ENCODE data around the gene CDH22.
A peak's percentile ranks its signal among the peaks of the same experiment; 100 is the strongest.

CDH22 gene

DNA sequence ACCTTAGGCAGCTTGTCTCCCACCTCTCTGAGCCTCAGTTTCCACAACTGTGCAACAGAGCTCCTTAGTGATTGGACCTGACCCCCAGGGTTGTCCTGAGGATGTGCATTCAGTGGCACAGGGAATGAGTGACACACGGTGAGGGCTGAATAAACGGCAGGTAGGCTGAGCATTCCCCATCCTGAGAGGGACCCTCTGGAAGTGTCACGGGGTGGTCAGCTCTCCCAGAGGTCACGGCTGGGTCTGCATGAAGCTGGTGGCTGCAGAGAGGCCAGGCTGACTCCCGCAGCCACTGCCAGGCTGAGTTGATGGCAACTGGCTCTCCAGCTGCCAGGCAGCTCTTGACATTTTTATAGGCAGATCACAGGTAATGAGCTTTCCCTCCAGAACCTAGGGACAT is 147.6 kb downstream of the CDH22 start:
- DNase-seq: no peak

DNA sequence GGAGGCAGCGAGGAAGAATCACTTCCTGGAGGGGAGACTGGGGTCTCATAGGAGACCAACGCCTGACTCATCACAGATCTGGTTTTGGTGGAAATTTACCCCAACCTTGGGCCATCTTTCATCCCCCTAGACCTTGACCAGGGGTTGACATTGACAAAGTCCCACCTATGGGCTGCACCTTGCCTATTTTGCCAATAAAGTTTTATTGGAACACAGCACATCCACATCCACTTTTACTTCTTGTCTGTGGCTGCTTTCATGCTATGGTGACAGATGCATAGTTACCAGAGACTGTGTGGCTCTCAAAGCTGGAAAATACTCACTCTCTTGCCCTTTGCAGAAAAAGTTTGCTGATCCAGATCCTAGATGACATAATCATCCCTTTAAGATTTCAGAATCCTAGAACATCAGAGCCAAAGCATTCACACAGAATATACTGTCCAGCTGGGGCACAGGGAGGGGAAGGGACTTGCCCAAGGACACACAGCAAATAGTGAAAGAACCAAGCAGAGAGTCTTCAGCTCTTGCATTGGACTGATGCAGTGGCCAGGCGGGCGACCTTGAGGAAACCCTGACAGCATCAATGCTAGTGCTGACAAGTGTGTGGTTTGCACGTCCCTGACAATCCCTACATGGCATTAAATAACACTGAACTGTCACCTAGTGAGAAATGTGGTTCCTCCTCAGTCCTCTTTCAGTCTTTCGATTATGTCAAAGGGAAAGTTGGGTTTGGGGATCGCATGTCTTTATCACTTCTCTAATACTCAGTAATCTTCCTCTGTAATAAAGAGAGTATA is 149.0 kb downstream of the CDH22 start:
- no peak for DNase-seq

DNA sequence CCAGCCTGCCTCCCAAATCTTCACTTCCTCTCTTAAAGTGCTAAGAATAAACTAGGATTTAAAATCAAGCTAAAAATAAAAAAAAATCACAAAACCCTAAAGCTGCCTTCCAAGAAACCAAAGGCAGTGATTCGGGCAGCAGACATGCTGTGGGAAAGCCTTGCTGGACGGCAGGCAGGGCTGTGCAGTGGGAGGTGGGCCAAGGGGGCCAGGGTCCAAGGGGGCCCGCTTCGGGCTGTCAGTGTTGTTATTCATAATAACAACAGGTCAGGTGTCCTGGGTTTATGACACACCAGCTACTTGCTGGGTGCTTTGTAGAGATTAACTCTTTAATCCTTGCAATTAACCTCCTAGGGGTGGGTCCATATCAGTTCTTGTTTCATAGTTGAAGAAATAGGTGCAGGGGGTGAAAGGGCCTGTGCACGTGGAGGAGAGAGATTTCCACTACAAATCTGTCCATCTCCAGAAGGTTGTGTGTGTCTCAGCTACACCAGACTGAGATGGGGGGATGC is 149.8 kb downstream of the CDH22 start:
- DNase-seq: no peak

DNA sequence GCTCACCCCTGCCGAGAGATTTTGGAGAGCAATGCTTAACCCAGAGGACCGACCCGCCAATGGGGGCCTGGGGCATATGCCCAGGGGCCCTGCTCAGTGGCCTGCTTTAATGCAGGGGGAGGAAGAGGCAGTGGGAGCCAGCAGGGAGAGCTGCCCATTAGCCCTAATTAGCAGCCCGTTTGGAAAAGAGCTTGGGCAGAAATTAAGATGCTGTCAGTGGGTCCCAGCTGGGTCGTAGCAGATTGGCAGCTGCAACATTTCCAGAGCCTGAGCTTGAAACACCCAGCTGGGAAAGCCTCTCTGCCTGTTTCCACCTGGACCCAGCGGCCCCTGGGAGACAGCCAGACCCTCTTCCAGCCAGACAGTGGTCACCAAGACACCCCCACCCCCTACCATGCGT is 150.7 kb downstream of the CDH22 start:
- no peak for DNase-seq

DNA sequence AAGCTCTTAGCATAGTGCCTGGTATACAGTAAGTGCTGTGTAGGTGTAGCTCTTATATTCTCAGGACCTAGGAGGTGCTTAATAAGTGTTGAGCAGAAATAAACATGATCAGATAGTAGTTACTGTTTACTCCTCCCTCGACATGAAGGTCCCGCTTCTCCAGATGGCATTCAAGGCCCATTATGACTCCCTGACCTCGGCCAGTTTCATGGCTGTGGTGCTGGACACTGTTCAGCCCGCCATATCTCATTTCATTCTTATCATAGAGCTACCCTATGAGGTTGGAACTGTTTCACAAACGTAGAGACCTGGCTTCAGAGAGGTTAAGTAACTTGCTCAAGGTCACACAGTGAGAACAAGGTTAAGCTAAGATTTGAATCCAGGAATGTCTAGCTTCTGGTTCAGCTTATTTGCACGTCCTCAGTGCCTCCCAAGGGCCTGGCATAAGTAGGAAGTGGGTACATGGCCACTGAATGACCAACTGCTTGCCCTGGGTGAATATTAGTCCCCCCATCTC is 151.2 kb downstream of the CDH22 start:
- DNase-seq: no peak

DNA sequence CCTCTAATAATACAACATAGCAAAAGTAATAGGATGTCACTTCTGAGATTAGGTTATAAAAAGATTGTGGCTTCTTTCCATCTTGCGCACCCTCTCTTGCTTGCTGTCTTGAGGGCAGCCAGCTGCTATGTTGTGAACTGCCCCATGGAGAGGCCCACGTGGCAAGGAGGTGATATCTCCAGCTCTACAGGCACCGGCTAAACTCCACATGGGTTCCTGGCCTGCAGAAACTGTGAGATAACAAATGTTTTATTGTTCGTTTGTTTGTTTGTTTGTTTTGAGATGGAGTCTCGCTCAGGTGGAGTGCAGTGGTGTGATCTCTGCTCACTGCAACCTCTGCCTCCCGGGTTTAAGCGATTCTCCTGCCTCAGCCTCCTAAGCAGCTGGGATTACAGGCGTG is 152.2 kb downstream of the CDH22 start:
- DNase-seq: no peak

DNA sequence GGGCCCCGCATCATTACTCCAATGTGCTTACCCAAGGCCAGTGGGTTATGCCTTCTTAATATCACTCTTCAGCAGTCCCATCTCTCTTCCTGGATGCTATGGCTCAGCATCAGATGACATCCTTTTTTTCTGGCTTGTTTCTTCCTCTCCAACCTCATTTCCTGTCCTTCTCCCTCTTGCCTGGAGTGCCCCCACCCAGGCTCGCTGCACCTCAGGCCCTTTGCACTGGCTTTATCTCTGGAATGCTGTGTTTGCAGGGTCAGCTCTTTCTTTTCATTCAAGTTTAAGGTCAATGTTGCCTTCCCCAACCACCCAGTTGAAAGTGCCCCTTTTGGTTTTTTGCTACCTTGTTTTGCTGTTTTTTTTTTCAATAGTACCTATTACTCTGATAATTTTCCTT is 153.5 kb downstream of the CDH22 start:
- no peak for DNase-seq

DNA sequence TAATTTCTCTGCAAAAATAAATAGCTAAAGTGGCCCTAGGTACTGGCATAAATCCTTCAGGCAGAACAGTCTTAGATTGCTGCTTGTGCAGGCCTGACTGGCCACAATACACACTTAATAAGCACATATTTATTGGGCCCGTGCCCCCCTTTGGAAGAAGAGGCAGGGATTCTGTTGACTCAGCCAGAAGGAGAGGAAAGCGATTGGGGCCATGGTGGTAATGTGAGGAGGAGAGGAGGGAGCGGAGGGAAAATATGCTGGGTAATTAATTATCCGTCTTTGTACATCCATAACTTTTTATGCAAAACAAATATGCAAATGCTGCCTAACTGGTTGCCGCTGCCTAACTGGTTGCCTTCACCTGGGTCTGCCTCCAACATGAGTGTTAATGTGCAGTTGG is 154.0 kb downstream of the CDH22 start:
- no peak for DNase-seq

DNA sequence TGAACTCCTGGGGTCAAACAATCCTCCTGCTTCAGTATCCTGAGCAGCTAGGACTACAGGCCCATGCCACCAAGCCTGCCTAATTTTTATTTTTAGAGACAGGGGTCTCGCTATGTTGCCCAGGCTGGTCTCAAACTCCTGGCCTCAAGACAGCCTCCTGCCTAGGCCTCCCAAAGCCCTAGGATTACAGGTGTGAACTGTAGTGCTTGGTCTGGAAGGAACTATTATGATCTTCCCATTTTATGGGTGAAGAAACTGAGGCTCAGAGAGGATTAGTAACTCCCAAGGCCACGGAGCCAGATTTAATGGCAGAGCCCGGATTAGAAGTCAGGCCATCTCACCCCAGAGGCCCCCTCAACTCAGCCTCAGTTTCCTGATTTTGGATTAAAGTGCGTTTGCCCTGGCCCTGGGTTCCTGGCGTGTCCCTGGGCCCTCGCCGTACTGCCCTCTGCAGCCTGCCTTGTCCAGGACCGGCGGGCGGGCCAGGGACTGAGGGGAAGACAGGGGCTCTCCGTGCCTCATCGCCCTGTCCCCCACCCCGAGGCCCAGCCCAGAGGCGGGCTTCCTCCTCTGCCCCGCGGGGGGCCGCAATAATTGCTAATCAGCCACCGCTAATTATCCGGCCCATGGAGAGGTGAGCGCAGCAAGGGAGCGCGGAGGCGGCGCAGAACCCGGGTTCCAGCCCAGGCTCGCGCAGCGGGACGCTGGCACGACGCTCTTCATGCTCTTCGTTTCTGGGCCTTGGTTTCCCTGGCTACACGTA is 155.3 kb downstream of the CDH22 start:
- no peak for DNase-seq

DNA sequence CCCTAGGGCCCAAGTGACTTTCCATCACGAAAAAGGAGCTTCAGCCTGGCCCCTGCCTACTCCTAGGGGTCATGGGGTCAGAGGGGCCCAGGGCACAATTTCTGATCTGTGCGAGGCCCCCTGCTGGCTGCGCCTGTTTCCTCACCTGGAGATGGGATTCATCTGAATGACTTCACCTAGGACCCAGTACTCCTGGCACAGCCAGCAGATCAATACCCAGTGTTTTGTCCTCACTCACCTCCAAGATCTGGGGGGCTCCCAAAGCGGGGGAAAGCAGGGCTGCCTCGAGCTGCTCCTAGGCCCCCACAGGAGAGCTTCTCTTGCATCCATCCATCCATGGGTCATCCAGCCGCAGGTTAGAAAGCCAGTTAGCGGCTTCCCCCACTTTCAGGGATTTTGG is 156.4 kb downstream of the CDH22 start:
- DNase-seq: no peak

DNA sequence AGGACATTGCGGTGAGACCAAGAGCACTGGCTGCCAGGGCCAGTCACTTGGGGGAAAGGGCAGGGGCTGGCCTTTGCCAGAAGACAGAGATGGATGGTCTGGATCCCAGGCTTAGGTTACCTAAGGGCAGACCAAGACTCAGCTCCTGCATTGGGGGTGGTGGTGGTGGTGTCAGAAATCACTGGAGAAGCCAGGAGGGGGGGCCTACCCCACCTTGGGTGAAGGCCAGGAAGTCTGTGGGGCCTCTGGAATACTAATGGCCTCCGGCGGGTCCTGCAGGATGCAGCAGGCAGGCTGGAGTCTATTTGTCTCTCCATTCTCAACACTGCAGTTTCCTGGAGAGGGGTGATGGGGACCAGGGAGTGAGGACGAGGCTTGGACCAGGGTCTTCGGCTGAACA is 157.4 kb downstream of the CDH22 start:
- no peak for DNase-seq

DNA sequence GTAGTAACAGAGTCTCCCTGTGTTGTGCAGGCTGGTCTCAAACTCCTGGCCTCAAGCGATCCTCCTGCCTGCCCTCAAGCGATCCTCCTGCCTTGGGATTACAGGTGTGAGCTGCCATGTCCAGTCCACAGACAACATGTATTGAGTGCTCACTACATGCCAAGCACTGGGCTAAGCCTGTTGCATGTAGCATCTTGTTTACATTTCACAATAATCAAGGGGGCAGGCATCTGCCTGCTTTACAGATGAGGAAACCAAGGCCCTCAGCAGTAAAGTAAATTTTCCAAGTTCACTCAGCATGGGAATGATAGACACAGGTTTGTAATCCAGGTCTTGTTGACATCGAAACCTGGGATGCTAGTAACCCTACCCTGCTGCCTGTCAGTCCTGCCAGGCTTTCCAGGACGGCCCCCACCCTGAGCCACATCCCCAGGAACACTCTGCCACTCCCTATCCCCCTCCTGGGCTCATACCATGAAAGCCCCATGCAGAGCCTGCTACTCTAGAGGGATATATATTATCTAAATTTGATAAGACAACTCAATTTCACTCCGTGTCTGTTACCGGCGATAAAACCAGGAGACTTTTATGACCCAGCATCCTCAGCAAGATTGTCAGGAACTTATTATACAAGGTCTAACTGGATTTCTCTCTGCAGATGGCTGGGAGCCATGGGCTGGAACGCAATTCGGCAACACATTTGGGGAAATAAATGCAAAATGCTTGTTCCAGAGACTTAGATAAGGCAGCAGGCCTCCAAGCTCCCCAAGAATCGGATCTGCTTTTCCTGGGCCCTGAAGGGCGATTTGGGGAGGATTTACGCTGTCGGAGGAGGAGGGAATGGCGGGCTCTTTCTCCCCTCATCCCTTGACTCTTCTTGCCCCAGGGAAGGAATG is 159.7 kb downstream of the CDH22 start:
- DNase-seq: no peak

DNA sequence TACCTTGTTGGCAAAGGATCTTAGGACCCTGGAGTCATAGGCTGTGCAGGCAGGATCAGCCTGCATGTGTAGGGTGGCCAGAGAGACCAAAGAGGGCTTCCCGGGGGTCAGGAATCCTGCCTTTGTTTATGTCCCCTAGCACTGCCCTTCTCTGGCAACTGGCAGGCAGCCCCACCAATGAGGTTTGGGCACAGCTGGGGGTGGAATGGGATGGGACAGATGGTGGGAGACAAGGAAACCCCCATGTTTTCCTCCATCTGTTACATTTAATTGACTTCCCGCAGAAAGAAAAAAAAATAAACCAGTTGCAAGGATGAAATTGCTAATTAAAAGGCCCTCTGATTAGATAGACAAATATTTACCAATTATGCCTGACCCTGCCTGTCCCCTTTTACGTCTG is 162.6 kb downstream of the CDH22 start:
- DNase-seq: no peak

DNA sequence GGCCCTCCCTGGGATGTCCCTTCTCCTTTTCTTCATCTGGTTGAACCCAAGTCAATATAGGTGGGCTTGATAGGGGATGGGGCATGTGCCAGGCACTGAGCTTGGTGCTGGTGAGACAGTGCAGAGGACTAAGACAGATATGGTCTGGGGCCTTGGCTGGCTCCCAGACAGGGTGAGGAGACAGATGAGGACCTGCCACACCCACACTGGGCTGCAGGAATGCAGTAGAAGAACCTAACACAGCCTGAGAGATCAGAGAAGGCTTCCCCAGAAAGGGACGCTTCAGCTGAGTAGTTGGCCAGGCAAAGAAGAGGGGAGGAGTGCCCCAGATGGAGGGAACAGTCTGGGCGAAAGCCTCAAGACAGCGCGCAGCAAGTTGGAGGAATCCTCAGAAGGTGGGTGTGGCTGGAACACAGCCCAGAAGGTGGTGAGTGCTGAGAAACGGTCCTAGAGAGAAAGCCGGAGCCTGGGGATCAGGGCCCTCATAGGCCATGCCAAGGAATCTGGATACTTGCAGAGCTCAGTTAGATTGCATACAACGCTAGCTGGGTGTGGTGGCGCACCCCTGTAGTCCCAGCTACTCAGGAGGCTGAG is 163.8 kb downstream of the CDH22 start:
- DNase-seq: no peak

DNA sequence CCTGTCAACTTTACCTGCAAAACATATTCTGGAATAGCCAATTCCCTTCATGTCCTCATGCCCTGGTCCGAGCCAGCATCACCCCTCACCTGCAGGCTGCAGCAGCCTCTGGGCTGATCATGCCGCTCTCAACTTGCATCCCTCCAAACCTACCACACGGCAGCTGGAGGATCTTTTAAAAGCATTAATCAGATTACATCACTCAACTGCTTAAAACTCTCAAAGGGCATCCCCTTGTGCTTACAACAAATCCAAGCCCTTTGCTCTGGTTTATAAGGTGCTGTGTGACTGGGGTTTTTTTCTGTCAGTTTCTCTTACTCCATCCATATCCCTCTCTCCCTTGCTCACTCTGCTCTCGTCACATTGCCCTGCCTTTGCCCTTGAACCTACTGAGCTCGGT is 166.2 kb downstream of the CDH22 start:
- no peak for DNase-seq

DNA sequence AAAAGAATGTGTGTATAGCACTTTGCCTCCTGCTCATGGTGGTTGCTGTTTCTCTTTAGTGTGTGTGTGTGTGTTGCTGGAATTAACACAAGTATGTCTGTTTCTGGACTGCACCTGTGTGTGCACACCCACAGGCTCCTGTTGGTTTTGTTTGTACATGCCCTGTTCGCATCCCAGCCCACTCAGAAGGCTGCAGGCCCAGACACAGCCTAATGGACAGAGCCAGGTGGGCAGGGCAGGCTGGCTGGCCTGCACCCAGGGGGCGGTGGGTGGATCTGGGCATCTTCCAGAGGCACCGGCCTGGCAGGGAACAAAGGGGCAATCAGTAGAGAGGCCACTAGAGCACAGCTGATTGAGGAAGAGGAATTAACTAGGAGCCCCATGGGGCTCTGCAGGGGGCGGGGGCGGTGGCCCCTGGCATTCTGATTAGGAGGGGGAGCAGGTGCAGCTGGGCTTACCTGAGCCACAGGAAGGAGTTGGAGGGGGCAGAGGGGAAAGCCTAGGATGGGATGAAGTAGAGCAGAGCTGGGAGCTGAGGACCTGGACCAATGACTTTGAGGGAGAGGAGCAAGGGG is 168.3 kb downstream of the CDH22 start:
- peak; percentile 77 for DNase-seq

DNA sequence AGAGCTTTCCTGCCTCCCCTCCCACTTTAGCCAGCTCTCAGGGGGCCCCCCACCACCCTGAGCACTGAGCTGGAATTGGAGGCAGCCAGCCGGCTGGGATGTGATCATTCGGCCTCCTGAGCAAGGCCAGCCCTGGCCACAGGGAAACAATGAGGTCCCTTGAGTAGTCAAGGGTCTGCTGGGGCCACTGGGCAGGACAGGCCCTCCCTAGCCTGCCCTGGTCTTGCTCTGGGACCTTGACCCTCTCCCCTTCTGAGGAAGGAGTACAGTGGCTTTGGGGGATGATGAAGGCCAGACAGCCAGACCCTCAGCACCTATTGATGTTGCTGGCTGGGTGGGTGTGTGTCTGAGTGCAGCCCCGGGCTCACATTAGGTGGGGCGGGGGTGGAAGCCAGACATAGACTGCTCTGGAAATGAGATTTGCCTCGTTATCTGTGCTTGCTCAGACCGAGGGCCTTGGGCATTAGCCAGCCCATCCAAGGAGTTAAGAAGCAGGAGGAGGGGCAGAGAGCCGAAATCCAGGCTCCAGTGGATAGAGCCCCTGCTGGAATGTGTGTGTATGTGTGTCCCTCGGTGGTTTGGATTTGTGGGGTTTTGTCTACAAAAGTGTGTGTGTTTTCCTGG is 168.9 kb downstream of the CDH22 start:
- DNase-seq: no peak

DNA sequence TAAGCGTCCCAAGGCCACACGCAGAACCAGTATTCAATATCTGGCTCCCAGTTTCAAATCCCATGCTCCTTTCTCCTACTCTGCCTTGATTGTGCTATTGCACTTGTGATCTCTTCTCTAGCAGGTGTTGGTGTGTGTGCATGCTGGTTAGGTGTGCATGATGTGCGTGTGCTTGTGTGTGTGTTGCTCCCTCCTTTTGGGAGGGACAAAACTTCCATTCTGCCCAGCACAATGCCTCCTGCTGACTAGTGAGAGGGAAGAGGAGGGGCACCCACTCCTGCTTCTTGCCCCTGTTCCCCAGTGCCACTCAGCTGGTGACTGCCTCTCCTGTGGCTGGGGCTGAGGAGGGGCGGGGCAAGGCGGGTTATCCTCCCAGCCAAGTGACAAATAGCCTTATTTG is 170.5 kb downstream of the CDH22 start:
- no peak for DNase-seq

DNA sequence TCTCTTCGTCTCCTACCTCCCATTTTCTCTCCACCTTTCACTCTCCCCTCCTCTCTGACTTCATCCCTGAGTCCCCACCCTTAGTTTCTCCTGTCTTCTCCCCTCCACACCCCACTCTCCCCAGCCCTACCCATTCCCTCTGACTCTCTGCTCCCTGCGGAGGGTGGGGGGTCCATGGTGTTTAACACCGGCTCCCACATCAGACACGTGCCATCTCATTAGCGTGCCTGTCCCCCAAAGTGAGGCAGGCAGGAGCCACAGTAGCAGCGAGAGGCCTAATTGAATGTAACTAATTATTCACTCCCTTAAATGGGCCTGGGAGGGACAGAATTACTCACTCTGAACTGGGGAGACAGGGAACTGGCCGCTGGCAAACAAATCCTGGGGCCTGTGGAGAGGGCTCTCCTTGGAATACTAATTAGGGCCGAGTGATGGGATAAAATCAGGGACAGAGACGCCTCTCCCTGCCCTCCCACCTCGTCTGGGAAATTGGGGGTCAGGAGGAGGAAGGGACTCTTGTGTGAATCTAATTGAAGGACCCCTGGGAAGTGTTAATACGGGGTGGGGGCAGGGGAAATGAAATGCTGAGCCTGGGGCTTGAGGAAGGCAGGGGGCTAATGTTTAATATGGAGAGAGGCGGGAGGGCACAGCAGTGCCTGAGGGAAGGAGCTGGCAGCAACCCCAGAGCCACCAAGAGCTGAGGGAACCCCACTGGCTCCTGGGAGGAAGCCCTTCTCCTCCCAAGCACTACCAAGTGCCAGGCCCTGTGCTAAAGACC is 172.3 kb downstream of the CDH22 start:
- no peak for DNase-seq

DNA sequence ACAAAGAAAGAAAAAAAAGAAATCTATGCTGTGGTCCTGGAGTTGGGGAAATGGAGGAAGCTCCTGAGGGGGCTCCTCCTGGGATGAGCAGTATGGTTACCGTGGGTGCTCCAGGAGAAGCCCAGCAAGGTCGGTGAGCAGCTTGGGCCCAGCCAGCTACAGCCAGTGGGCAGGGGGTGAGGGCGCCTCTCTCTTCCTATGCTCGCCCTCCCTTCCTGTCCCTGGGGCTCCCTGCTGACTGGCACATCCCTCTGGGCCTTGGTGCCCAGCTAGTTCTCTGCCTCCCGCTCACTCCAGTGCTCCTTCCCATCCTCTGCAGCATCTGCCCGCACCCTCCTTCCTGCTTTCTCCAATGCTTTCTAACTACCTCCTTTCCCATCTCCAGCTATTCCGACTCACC is 173.6 kb downstream of the CDH22 start:
- DNase-seq: no peak

Measured in NCI-H510A (cell line).